Fibroblast of pulmonary artery (primary cell): ENCODE results near the gene FOXN4.
"Not testable (repeated sequence)": the region's sequence is repeated elsewhere in the genome, so short reads cannot be mapped to it uniquely, and the experiment has no call there.

Experiments
- DNase-seq: peaks from one replicate; pipeline ENCODE4 v3.0.0-alpha.2; 2010; ENCODE audit warnings: low read depth
- H3K4me3 ChIP-seq: replicated peaks from 2 replicates; pipeline ENCODE4 v1.5.1; 2011; ENCODE audit warnings: low read depth, mild to moderate bottlenecking, control low read depth, low read length, moderate library complexity
- CTCF ChIP-seq: IDR thresholded peaks from 2 replicates; pipeline ENCODE4 v1.5.1; 2011; ENCODE audit warnings: mild to moderate bottlenecking, control low read depth, low read length, inconsistent platforms; ENCODE audit errors: missing control alignments

FOXN4 gene

GRCh38 chr12:109329686-109330085 lies 20.6 kb upstream of the FOXN4 start:
- no peak overlapping the region for H3K4me3 ChIP-seq
- no peak for TF ChIP-seq CTCF
- DNase-seq = no peak

- TF ChIP-seq CTCF = no peak
- no peak overlapping the region for H3K4me3 ChIP-seq
- DNase-seq = no peak
Observed at GRCh38 chr12:109329003-109329402, 19.9 kb upstream of the FOXN4 start.

- not testable (repeated sequence) for H3K4me3 ChIP-seq, DNase-seq
Observed at GRCh38 chr12:109321294-109321693, 12.2 kb upstream of the FOXN4 start.

GRCh38 chr12:109310247-109311125 lies 1.4 kb upstream of the FOXN4 start:
- no peak overlapping the region for H3K4me3 ChIP-seq
- no peak for TF ChIP-seq CTCF
- DNase-seq = no peak

- TF ChIP-seq CTCF = no peak
- H3K4me3 ChIP-seq = no peak overlapping the region
- no peak for DNase-seq
Observed at GRCh38 chr12:109309381-109310246, 530 bp upstream of the FOXN4 start.

GRCh38 chr12:109307051-109307450 lies 2.0 kb downstream of the FOXN4 start:
- TF ChIP-seq CTCF = no peak
- no peak overlapping the region for H3K4me3 ChIP-seq
- DNase-seq = no peak

GRCh38 chr12:109305547-109305946 lies 3.5 kb downstream of the FOXN4 start:
- no peak for TF ChIP-seq CTCF
- no peak for DNase-seq
- H3K4me3 ChIP-seq = no peak overlapping the region
